Neural cell (in vitro differentiated cells): Measurements from ENCODE around the gene PBX3.

ENCODE experiments used
- CTCF ChIP-seq: fragments of 450-650 bp; IDR thresholded peaks from 2 replicates; pipeline ENCODE4 v1.5.1; 2014; ENCODE audit warnings: antibody characterized with exemption, mild to moderate bottlenecking, moderate library complexity; ENCODE audit not compliant: poor library complexity, severe bottlenecking
- EP300 ChIP-seq: fragments of 450-650 bp; conservative IDR thresholded peaks from 2 replicates; pipeline ENCODE4 v1.6.1; 2014; ENCODE audit warnings: antibody characterized with exemption, mild to moderate bottlenecking, moderate library complexity; ENCODE audit not compliant: poor library complexity, severe bottlenecking
- EZH2 ChIP-seq: fragments of 200-600, 300-800 bp; shearing (Covaris generic), sonication (generic); IDR thresholded peaks from 2 replicates; pipeline ENCODE4 v1.6.1; 2014; ENCODE audit warnings: antibody characterized with exemption, low read length, borderline replicate concordance, mild to moderate bottlenecking; ENCODE audit not compliant: insufficient read depth, poor library complexity, severe bottlenecking
- RAD21 ChIP-seq: fragments of 450-650 bp; conservative IDR thresholded peaks from 2 replicates; pipeline ENCODE4 v1.6.1; 2014; ENCODE audit warnings: antibody characterized with exemption, mild to moderate bottlenecking, moderate library complexity
- REST ChIP-seq: IDR thresholded peaks from 2 replicates; pipeline ENCODE4 v1.6.1; 2012; ENCODE audit warnings: borderline replicate concordance

GRCh38 chr9:125906144-125906543 lies 159.0 kb downstream of the PBX3 start:
- TF ChIP-seq CTCF (no peak), RAD21 (no peak), REST (no peak), EP300 (no peak), EZH2 (no peak)
